PC-9 (cell line): ENCODE results near the gene NDUFA5. TPM values are rescaled to one million over a fixed set of nuclear protein-coding genes. Genes with fewer than 3 reads are reported as not detected.

Experiments
- BruUV-seq: library from RNA; stranded (reverse); fragments of 400-500 nt; replicated peaks from 2 replicates; lab custom pipeline; 2021; lab: Mats Ljungman, UMichigan
- CTCF ChIA-PET: fragments of 300-600 bp; sonication (Branson Sonifier 250); formaldehyde crosslinking; loops from one replicate; lab custom pipeline; 2022; ENCODE audit warnings: antibody characterized with exemption; lab: Charles Lee
- POLR2A ChIA-PET: fragments of 300-600 bp; sonication (Branson Sonifier 250); formaldehyde crosslinking; loops from one replicate; lab custom pipeline; 2022; ENCODE audit warnings: antibody characterized with exemption; ENCODE audit not compliant: unreplicated experiment; lab: Charles Lee
- DNase-seq, 2 experiments: peaks; one replicate each; pipeline versions ENCODE4 v3.0.0 to v3.0.0-alpha.2; 2015 to 2022; ENCODE audit warnings: mixed read lengths in 1 of 2
- H2AFZ ChIP-seq: fragments of 200-600 bp; sonication (generic); 2 replicates; pipeline ENCODE4 v1.8.1; 2017; ENCODE audit warnings: antibody characterized with exemption
- H3F3A ChIP-seq: fragments of 200-600 bp; sonication (generic); 2 replicates; pipeline ENCODE4 v1.8.1; 2017; ENCODE audit warnings: antibody characterized with exemption, mild to moderate bottlenecking, low read depth; ENCODE audit not compliant: insufficient read depth
- H3K27ac ChIP-seq: fragments of 200-600 bp; sonication (generic); 2 replicates; pipeline ENCODE4 v1.6.1; 2016; ENCODE audit warnings: mixed run types
- H3K27me3 ChIP-seq: fragments of 200-600 bp; sonication (generic); 2 replicates; pipeline ENCODE4 v1.6.1; 2016; ENCODE audit warnings: low read depth, mixed run types; ENCODE audit not compliant: insufficient read depth
- H3K36me3 ChIP-seq: fragments of 200-600 bp; sonication (generic); 2 replicates; pipeline ENCODE4 v1.6.1; 2016; ENCODE audit warnings: low read depth, mixed run types
- H3K4me1 ChIP-seq: fragments of 200-600 bp; sonication (generic); replicated peaks from 2 replicates; pipeline ENCODE4 v1.6.1; 2016; ENCODE audit warnings: mixed run types; ENCODE audit not compliant: insufficient read depth
- H3K4me2 ChIP-seq: fragments of 200-600 bp; sonication (generic); 2 replicates; pipeline ENCODE4 v1.6.1; 2017; ENCODE audit warnings: mixed run types
- H3K4me3 ChIP-seq: fragments of 200-600 bp; sonication (generic); 2 replicates; pipeline ENCODE4 v1.6.1; 2016; ENCODE audit warnings: mixed run types
- H3K79me2 ChIP-seq: fragments of 200-600 bp; sonication (generic); 2 replicates; pipeline ENCODE4 v1.6.1; 2017; ENCODE audit warnings: low read depth, mixed run types
- H3K9me2 ChIP-seq: fragments of 200-600 bp; sonication (generic); 2 replicates; pipeline ENCODE4 v1.8.1; 2017; ENCODE audit warnings: mild to moderate bottlenecking; ENCODE audit not compliant: insufficient read depth
- H3K9me3 ChIP-seq: fragments of 200-600 bp; sonication (generic); 2 replicates; pipeline ENCODE4 v1.8.1; 2016; ENCODE audit warnings: low read depth; ENCODE audit not compliant: insufficient read depth
- H4K20me1 ChIP-seq: fragments of 200-600 bp; sonication (generic); 2 replicates; pipeline ENCODE4 v1.8.1; 2017; ENCODE audit not compliant: insufficient read depth
- CTCF ChIP-seq: fragments of 200-600 bp; sonication (generic); conservative IDR thresholded peaks from 2 replicates; pipeline ENCODE4 v1.6.1; 2017; ENCODE audit warnings: mixed run types, antibody characterized with exemption, mild to moderate bottlenecking, moderate library complexity
- EZH2 ChIP-seq: fragments of 200-600 bp; sonication (generic); IDR thresholded peaks from 2 replicates; pipeline ENCODE4 v1.8.0; 2017; ENCODE audit warnings: antibody characterized with exemption, low read depth
- intact Hi-C: fragments of 100-400 bp; cut with micrococcal nuclease; formaldehyde crosslinking; loops from one replicate; pipeline ENCODE4 v1.10.0; 2022; ENCODE audit not compliant: unreplicated experiment
- total RNA-seq: library from RNA; stranded (reverse); gene quantifications from 2 replicates; pipeline ENCODE4 v1.2.3, GENCODE V29; 2021

NDUFA5 gene
- total RNA-seq, 1 experiment from 2014 or later, result 75.9 TPM

- Histone ChIP-seq H3K27ac (no peak overlapping the region), H3K4me2 (0 out of 2 replicates have a peak overlapping the region, but pooled peaks have one; percentile 17), H3K9me2 (no peaks in the 10 kb centered on the region), H3K4me3 (no peak overlapping the region), H3K9me3 (no peaks in the 10 kb centered on the region), H3F3A (no peaks in the 10 kb centered on the region), H3K27me3 (no peaks in the 10 kb centered on the region), H2AFZ (no peak overlapping the region; the same call in 1 of the 2 replicates), H3K4me1 (no peaks in the 10 kb centered on the region), H3K79me2 (no peaks in the 10 kb centered on the region), H4K20me1 (no peaks in the 10 kb centered on the region), H3K36me3 (no peaks in the 10 kb centered on the region)
- peak in 1 of 2 experiments; percentile 10 for DNase-seq
- CTCF ChIA-PET, result interaction anchor here (0.6 to 1.6 kb wide), 13 partner anchors 19 to 589 kb away, joined by 3 to 10 read pairs (median 3); partner anchors contain the start of genes IQUB and NDUFA5
- POLR2A ChIA-PET, result interaction anchor here (0.7 kb wide), 1 partner anchor 93 kb away, joined by 8 read pairs; no protein-coding TSS in a partner anchor
- BruUV-seq, result no TSS peak
- intact Hi-C loops, result loop anchor here (1.0 to 10.0 kb wide), 3 partner anchors 43 to 378 kb away; no protein-coding TSS in a partner anchor
- TF ChIP-seq CTCF (peak; percentile 87), EZH2 (no peak)
Observed at GRCh38 chr7:123494193-123494796, 63.3 kb downstream of the NDUFA5 start.

- no peaks in the 10 kb centered on the region for H3K79me2 ChIP-seq
- H3K36me3 ChIP-seq, result no peaks in the 10 kb centered on the region
- no peaks in the 10 kb centered on the region for H4K20me1 ChIP-seq
- ChIA-PET CTCF (no interaction called here), POLR2A (interaction anchor here (0.7 kb wide), 1 partner anchor 1186 kb away, joined by 3 read pairs; no protein-coding TSS in a partner anchor)
- no peak for TF ChIP-seq CTCF
- no peak for TF ChIP-seq EZH2
- H2AFZ ChIP-seq, result no peak overlapping the region
- no peaks in the 10 kb centered on the region for H3K4me1 ChIP-seq
- H3F3A ChIP-seq, result no peaks in the 10 kb centered on the region
- intact Hi-C loops, result loop anchor here (10.0 kb wide), 1 partner anchor 212 kb away; no protein-coding TSS in a partner anchor
- no peak for DNase-seq
- no peaks in the 10 kb centered on the region for H3K27me3 ChIP-seq
- H3K9me3 ChIP-seq, result no peaks in the 10 kb centered on the region
- BruUV-seq, result no TSS peak
- no peak overlapping the region for H3K4me2 ChIP-seq
- no peak overlapping the region for H3K4me3 ChIP-seq
- H3K9me2 ChIP-seq, result no peaks in the 10 kb centered on the region
- H3K27ac ChIP-seq, result no peak overlapping the region
Observed at GRCh38 chr7:123492485-123492884, 65.1 kb downstream of the NDUFA5 start.

Other genes starting within 250 kb of the NDUFA5 start
- gene IQUB, start 23.2 kb downstream of the NDUFA5 start, total RNA-seq, result 0.33 and 0.98 TPM in 2 replicates
- not detected in 2 replicates for gene ASB15, start 44.0 kb upstream of the NDUFA5 start, total RNA-seq
- not detected in 2 replicates for gene LMOD2, start 98.0 kb upstream of the NDUFA5 start, total RNA-seq
- gene WASL, start 191.2 kb upstream of the NDUFA5 start, total RNA-seq, result 31.4 and 40.3 TPM in 2 replicates